Stimulated activated CD4-positive, alpha-beta T cell treated with anti-CD3 and anti-CD28 coated beads, Interleukin-4, amount 100 ng/mL, for 1 hour (primary cell): Measurements from ENCODE around the gene RNF13.

Experiments used
- DNase-seq: peaks from one replicate; pipeline ENCODE4 v3.0.0-alpha.2; 2020

RNF13 gene

GRCh38 chr3:150005243-150006112 is 192.5 kb downstream of the RNF13 start:
- no peak for DNase-seq

DNA sequence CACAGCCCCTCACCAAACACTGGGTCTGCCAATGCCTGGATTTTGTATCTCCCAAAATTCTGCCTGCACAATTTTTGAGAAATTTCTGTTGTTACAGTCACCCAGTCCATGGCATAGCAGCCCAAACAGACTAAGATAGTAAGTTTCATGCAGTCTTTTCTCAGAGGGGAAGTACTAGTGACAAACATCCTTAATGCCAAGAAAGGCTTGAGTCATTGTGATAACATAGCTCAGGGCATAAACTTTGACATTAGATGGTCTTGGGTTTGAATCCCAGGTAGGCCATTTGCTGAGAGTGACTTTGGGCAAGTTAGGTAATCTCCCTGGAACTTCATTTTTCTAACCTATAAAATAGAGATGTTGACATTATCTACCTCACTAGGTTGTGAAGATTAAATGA is 193.8 kb downstream of the RNF13 start:
- DNase-seq, result no peak
